KMS-11 (cell line): Measurements from ENCODE around the gene DHPS.
"Not testable (repeated sequence)": the region's sequence is repeated elsewhere in the genome, so short reads cannot be mapped to it uniquely, and the experiment has no call there.

ENCODE experiments used
- H2AFZ ChIP-seq: fragments of 200-600 bp; sonication (generic); 2 replicates; pipeline ENCODE4 v1.6.1; 2016; ENCODE audit warnings: antibody characterized with exemption, mixed run types, low read depth
- H3K27ac ChIP-seq: fragments of 200-600 bp; sonication (generic); 2 replicates; pipeline ENCODE4 v1.6.1; 2016; ENCODE audit warnings: mild to moderate bottlenecking, mixed run types
- H3K27me3 ChIP-seq: fragments of 200-600 bp; sonication (generic); 2 replicates; pipeline ENCODE4 v1.6.1; 2017; ENCODE audit warnings: mild to moderate bottlenecking, low read depth, mixed run types, moderate library complexity; ENCODE audit not compliant: insufficient read depth
- H3K36me3 ChIP-seq: fragments of 200-600 bp; sonication (generic); 2 replicates; pipeline ENCODE4 v1.6.1; 2017; ENCODE audit warnings: mild to moderate bottlenecking, mixed run types; ENCODE audit not compliant: insufficient read depth
- H3K4me1 ChIP-seq: fragments of 200-600 bp; sonication (generic); 2 replicates; pipeline ENCODE4 v1.6.1; 2016; ENCODE audit warnings: mild to moderate bottlenecking, low read depth, mixed run types; ENCODE audit not compliant: poor library complexity, severe bottlenecking
- H3K4me2 ChIP-seq: fragments of 200-600 bp; sonication (generic); 2 replicates; pipeline ENCODE4 v1.7.0; 2016; ENCODE audit warnings: mild to moderate bottlenecking, mixed run types
- H3K4me3 ChIP-seq: fragments of 200-600 bp; sonication (generic); IDR thresholded peaks from 2 replicates; pipeline ENCODE4 v1.6.1; 2017; ENCODE audit warnings: low read depth, low read length, mixed read lengths; ENCODE audit not compliant: insufficient read depth
- H3K79me2 ChIP-seq: fragments of 200-600 bp; sonication (generic); 2 replicates; pipeline ENCODE4 v1.6.1; 2016; ENCODE audit warnings: low read depth, mixed run types; ENCODE audit not compliant: insufficient read depth
- H3K9ac ChIP-seq: fragments of 200-600 bp; sonication (generic); 2 replicates; pipeline ENCODE4 v1.6.1; 2016; ENCODE audit warnings: mild to moderate bottlenecking, mixed run types
- H4K20me1 ChIP-seq: fragments of 200-600 bp; sonication (generic); 2 replicates; pipeline ENCODE4 v1.6.1; 2016; ENCODE audit warnings: mild to moderate bottlenecking, mixed run types; ENCODE audit not compliant: insufficient read depth
- TF ChIP-seq, protein P1 (sequence below): fragments of 200-600 bp; sonication (generic); conservative IDR thresholded peaks from 2 replicates; pipeline ENCODE4 v1.6.1; 2017; ENCODE audit warnings: low read depth, mild to moderate bottlenecking, antibody characterized with exemption, low read length, moderate library complexity, mixed read lengths

Gene DHPS

DNA sequence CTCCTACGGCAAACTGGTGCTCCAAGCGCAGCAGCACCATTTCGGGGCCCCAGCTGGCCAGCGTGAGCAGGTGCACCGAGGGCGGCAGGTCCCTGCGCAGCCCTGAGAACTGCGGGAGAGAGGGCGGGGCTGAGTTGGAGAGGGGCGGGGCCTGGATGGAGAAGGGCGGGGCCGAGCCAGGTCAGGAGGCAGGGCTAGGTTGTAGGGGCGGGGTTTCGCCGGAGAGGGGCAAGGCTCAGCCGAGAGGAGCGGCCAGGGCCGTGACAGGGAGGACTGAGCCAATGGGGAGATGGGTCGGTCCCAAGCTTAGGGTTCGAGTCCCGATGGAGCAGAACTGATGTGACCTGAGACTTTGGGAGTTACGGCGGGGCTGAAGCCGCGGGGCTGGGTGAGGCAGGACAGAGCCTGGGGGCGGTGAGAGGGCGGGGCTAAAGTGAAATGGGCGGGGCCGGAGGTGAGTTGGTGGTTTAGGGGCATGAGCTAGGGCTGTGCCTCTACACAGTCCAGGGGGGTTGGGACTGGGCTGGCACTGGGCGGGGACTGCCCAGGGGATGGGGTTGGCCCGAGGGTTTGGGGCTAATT is 34.1 kb downstream of the DHPS start:
- TF ChIP-seq, protein P1, sequence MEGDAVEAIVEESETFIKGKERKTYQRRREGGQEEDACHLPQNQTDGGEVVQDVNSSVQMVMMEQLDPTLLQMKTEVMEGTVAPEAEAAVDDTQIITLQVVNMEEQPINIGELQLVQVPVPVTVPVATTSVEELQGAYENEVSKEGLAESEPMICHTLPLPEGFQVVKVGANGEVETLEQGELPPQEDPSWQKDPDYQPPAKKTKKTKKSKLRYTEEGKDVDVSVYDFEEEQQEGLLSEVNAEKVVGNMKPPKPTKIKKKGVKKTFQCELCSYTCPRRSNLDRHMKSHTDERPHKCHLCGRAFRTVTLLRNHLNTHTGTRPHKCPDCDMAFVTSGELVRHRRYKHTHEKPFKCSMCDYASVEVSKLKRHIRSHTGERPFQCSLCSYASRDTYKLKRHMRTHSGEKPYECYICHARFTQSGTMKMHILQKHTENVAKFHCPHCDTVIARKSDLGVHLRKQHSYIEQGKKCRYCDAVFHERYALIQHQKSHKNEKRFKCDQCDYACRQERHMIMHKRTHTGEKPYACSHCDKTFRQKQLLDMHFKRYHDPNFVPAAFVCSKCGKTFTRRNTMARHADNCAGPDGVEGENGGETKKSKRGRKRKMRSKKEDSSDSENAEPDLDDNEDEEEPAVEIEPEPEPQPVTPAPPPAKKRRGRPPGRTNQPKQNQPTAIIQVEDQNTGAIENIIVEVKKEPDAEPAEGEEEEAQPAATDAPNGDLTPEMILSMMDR, result no peak
- H3K9ac ChIP-seq, result no peak overlapping the region
- H3K4me1 ChIP-seq, result no peaks in the 10 kb centered on the region
- no peaks in the 10 kb centered on the region for H3K79me2 ChIP-seq
- no peaks in the 10 kb centered on the region for H3K27me3 ChIP-seq
- no peaks in the 10 kb centered on the region for H3K36me3 ChIP-seq
- no peak overlapping the region for H3K4me2 ChIP-seq
- H2AFZ ChIP-seq, result no peak overlapping the region
- no peak overlapping the region for H3K27ac ChIP-seq
- no peak overlapping the region for H3K4me3 ChIP-seq
- no peaks in the 10 kb centered on the region for H4K20me1 ChIP-seq

DNA sequence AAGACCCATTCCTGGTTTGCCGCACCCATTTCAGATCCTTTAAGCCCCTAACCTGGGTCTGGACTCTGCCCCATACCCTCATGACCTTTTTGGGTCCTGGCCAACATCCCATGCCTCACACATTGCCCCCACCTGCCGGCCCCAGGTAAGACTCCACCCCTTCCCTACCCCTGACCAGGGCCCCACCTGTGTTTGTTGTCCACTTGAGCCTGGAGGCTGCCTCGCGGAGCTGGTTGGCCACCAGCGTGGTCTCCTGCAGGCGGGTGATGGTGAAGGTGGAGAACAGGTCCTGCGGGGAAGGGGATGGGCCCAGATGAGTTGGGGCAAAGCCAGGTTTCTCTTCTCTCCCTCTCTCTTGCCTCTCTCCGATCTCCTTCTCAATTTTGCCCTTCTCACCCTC is 34.6 kb downstream of the DHPS start:
- H4K20me1 ChIP-seq, result no peaks in the 10 kb centered on the region
- no peak overlapping the region for H3K4me3 ChIP-seq
- H2AFZ ChIP-seq, result no peak overlapping the region
- no peak overlapping the region for H3K9ac ChIP-seq
- H3K79me2 ChIP-seq, result no peaks in the 10 kb centered on the region
- H3K4me2 ChIP-seq, result no peak overlapping the region
- no peaks in the 10 kb centered on the region for H3K27me3 ChIP-seq
- no peak overlapping the region for H3K27ac ChIP-seq
- TF ChIP-seq, protein P1, result no peak
- no peaks in the 10 kb centered on the region for H3K36me3 ChIP-seq
- no peaks in the 10 kb centered on the region for H3K4me1 ChIP-seq

DNA sequence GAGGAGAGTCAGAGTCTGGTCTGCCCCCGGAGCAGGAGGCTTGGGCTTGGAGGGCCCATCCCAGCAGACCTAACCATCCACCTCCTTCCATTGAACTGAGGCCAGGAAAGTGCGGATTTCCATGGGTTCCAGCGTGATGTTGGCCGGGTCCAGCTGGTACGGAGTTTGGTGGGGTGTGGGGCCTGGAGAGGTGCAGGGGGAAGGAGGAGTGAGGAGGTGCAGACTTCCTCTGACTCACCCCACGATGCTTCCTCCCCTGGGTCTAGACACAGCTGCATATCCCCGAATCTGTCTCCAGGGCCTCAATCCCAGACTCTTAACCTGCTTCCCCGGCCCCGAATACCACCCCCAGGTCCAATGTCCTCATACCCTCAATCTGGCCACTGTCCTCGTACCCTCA is 35.1 kb downstream of the DHPS start:
- Histone ChIP-seq H3K79me2 (no peaks in the 10 kb centered on the region), H4K20me1 (no peaks in the 10 kb centered on the region), H2AFZ (no peak overlapping the region), H3K27me3 (no peaks in the 10 kb centered on the region), H3K27ac (no peak overlapping the region), H3K4me2 (no peak overlapping the region), H3K9ac (no peak overlapping the region), H3K4me1 (no peaks in the 10 kb centered on the region), H3K4me3 (no peak overlapping the region), H3K36me3 (no peaks in the 10 kb centered on the region)
- TF ChIP-seq, protein P1, result no peak

DNA sequence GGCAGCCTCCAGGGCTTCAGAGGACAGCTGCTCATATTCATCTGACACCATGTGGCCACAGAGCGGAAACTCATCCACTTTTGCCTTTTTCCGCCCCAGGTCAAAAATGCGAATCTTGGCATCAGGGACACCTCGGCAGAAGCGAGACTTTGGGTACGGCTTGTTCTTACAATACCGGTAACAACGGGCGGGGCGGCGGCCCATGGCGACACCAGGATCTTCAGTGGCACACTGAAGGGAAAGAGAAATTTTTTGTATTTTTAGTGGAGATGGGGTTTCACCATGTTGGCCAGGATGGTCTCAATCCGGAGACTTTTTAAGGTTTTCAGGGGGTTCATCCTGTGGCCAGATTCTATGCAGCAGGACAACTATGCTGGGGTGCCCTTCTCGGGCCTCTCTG is 38.0 kb downstream of the DHPS start:
- not testable (repeated sequence) for H3K36me3 ChIP-seq, H3K79me2 ChIP-seq, H3K4me2 ChIP-seq, H3K27ac ChIP-seq, H4K20me1 ChIP-seq, H3K27me3 ChIP-seq, H3K4me3 ChIP-seq, H3K9ac ChIP-seq, H2AFZ ChIP-seq, H3K4me1 ChIP-seq

DNA sequence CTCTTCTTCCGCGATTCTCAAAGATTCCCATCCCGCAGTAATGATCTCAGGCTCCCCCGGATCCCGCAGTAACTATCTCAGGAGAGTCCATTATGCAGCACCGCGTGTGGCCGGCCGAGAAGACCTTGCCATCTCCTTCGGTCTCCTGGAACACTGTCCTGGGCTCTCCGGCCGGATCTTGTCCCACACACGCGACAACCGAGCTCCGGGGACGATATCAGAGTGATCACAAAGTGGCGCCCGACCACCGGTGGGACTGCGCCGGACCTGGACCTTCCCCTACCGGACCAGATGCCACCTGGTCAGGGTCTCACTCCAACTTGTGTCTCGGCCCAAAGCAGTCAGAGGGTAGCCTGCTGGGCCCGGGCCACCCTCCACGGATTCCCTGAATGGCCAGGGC is 39.2 kb downstream of the DHPS start:
- Histone ChIP-seq H3K4me1 (no peaks in the 10 kb centered on the region), H3K36me3 (no peaks in the 10 kb centered on the region), H3K27me3 (no peaks in the 10 kb centered on the region), H3K4me3 (no peak overlapping the region), H3K4me2 (no peak overlapping the region), H2AFZ (no peak overlapping the region), H3K79me2 (no peaks in the 10 kb centered on the region), H4K20me1 (no peaks in the 10 kb centered on the region), H3K9ac (no peak overlapping the region), H3K27ac (no peak overlapping the region)
- TF ChIP-seq, protein P1, result no peak
